ENCODE results near the gene HSPD1. TPM values are rescaled to one million over a fixed set of nuclear protein-coding genes. Genes with fewer than 3 reads are reported as not detected.

The HSPD1 gene
- total and polyA plus RNA-seq, 9 donors = 146 to 343 (median 192) TPM

DNA sequence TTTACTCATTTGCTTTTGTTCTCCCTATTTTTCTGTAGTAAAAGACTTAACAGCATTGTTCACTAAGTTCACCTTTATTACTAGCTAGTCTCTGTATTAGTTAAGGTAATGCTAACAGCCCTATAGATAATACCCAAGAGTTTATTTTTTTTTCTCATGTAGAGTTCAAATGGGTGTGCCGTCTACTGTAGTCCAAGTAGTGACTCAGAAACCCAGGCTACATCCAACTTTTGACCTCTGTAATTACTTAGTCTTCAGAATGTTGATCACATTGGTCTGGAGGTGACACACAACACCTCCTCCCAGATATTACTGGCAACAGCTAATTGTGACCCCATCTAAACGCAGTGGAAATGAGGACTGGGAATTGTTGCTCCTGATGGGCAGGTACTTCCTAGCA is 38.6 kb downstream of the HSPD1 start:
- DNase-seq = no peak
- 79 to 85% (median 81%) methylated on average over 2 of the region's 2 CpGs for WGBS, 3 donors
- no peaks in the 10 kb centered on the region for H3K27me3 ChIP-seq
- TF ChIP-seq POLR2A (IDR thresholded peaks at IDR 0.05) = no peak
- no peak for TF ChIP-seq EP300 (IDR thresholded peaks at IDR 0.05)
- TF ChIP-seq, protein P1, sequence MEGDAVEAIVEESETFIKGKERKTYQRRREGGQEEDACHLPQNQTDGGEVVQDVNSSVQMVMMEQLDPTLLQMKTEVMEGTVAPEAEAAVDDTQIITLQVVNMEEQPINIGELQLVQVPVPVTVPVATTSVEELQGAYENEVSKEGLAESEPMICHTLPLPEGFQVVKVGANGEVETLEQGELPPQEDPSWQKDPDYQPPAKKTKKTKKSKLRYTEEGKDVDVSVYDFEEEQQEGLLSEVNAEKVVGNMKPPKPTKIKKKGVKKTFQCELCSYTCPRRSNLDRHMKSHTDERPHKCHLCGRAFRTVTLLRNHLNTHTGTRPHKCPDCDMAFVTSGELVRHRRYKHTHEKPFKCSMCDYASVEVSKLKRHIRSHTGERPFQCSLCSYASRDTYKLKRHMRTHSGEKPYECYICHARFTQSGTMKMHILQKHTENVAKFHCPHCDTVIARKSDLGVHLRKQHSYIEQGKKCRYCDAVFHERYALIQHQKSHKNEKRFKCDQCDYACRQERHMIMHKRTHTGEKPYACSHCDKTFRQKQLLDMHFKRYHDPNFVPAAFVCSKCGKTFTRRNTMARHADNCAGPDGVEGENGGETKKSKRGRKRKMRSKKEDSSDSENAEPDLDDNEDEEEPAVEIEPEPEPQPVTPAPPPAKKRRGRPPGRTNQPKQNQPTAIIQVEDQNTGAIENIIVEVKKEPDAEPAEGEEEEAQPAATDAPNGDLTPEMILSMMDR (IDR thresholded peaks at IDR 0.05) = no peak
- intact Hi-C loops (cut with DNase I) = loop anchor here in 1 of 4 donors (5.0 kb wide), 1 partner anchor 1651 kb away; no protein-coding TSS in a partner anchor
- H3K27ac ChIP-seq = no peak overlapping the region
- no peaks in the 10 kb centered on the region for H3K4me1 ChIP-seq (ENCODE audit: insufficient read depth)
- H3K4me3 ChIP-seq = no peak overlapping the region
- no peaks in the 10 kb centered on the region for H3K9me3 ChIP-seq
- H3K36me3 ChIP-seq = no peaks in the 10 kb centered on the region

DNA sequence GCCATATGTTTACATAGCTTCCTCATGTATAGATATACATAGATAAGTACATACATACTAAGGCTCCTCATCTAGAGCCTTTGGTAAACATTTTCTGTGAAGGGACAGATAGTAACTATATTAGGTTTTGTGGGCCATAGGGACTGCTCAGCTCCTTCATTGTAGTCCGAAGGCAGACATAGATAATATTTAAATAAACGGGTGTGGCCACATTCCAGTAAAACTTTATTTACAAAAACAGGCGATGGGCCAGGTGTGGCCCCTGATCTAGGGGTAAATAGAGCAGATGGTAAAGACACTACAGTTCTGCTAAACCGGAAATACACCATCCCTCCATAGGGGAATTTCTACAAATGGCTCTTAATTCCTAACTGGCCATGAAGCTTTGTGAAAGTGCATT is 39.0 kb downstream of the HSPD1 start:
- Histone ChIP-seq H3K4me1 (ENCODE audit: insufficient read depth) (peaks cover 1% of the 10 kb centered on the region), H3K9me3 (no peaks in the 10 kb centered on the region), H3K27ac (no peak overlapping the region), H3K4me3 (no peak overlapping the region), H3K36me3 (no peaks in the 10 kb centered on the region), H3K27me3 (no peaks in the 10 kb centered on the region)
- TF ChIP-seq POLR2A (IDR thresholded peaks at IDR 0.05) (no peak), EP300 (IDR thresholded peaks at IDR 0.05) (no peak)
- TF ChIP-seq, protein P1 (IDR thresholded peaks at IDR 0.05) = no peak
- no peak for DNase-seq
- 70 to 80% (median 74%) methylated on average over 4 of the region's 4 CpGs for WGBS, 3 donors
- intact Hi-C loops (cut with DNase I) = loop anchor here in 1 of 4 donors (5.0 kb wide), 1 partner anchor 1652 kb away; no protein-coding TSS in a partner anchor

DNA sequence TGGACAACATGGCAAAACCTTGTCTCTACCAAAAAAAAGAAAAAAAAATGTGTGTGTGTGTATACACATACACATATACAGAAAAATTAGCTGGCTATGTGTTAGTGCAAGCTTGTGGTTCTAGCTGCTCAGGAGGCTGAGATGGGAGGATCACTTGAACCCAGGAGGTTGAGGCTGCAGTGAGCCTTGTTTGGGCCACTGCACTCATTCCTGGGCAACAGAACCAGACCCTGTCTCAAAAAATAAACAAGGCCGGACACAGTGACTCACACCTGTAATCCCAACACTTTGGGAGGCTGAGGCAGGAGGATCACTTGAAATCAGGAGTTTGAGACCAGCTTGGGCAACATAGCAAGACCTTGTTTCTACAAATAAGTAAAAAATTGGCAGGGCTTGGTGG is 44.2 kb downstream of the HSPD1 start:
- intact Hi-C loops (cut with DNase I) = no loop called here
- DNase-seq = no peak
- no peaks in the 10 kb centered on the region for H3K9me3 ChIP-seq
- H3K27me3 ChIP-seq = no peaks in the 10 kb centered on the region
- no peak overlapping the region for H3K4me3 ChIP-seq
- no peaks in the 10 kb centered on the region for H3K36me3 ChIP-seq
- H3K4me1 ChIP-seq (ENCODE audit: insufficient read depth) = peaks cover 3% of the 10 kb centered on the region
- 90 to 92% (median 90%) methylated on average over 1 of the region's 1 CpG for WGBS, 3 donors
- TF ChIP-seq POLR2A (IDR thresholded peaks at IDR 0.05) (no peak), EP300 (IDR thresholded peaks at IDR 0.05) (no peak)
- TF ChIP-seq, protein P1 (IDR thresholded peaks at IDR 0.05) = no peak
- no peak overlapping the region for H3K27ac ChIP-seq

DNA sequence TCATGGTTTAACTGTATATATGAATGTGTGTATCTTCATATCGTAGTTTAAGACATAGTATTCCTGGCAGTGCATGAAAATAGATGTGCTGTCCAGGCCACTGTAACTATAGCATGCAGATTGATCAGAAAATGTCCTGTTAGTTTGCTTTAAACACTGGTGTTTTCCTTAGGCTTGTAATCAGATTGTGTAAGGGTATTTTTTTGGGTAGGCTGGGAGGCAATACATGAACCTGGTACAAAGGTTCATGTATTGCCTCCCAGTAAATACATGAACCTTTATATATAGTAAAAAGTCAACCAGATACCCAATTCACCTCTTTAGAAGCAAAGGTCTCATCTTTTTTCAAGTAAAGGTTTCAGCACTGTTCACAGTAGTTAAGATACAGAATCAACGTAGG is 44.7 kb downstream of the HSPD1 start:
- TF ChIP-seq, protein P1 (IDR thresholded peaks at IDR 0.05) = no peak
- no peak for TF ChIP-seq POLR2A (IDR thresholded peaks at IDR 0.05)
- no peak for TF ChIP-seq EP300 (IDR thresholded peaks at IDR 0.05)
- intact Hi-C loops (cut with DNase I) = loop anchor here in 2 of 4 donors (5.0 kb wide), 1 partner anchor 42 kb away; the partner anchor contains the start of gene HSPD1 (in 2 of the 2)
- H3K36me3 ChIP-seq = no peaks in the 10 kb centered on the region
- 57 to 76% (median 63%) methylated on average over 2 of the region's 2 CpGs for WGBS, 3 donors
- peak overlapping the region; percentile 91 for H3K4me3 ChIP-seq
- H3K27ac ChIP-seq = no peak overlapping the region
- no peaks in the 10 kb centered on the region for H3K9me3 ChIP-seq
- no peaks in the 10 kb centered on the region for H3K27me3 ChIP-seq
- peaks cover 3% of the 10 kb centered on the region for H3K4me1 ChIP-seq (ENCODE audit: insufficient read depth)
- DNase-seq = no peak

All from ovary (tissue), 9 donors.